Astrocyte (in vitro differentiated cells and primary cell): ENCODE results near the gene CDK14.

ENCODE experiments used
- EZH2 ChIP-seq: IDR thresholded peaks from 2 replicates; pipeline ENCODE4 v1.6.1; 2012; ENCODE audit warnings: mild to moderate bottlenecking, low read length, inconsistent platforms; ENCODE audit not compliant: insufficient read depth
- TF ChIP-seq, protein P1 (sequence below): IDR thresholded peaks from 2 replicates; pipeline ENCODE4 v1.5.1; 2011; ENCODE audit warnings: low read depth, mild to moderate bottlenecking, inconsistent platforms, low read length, moderate library complexity; ENCODE audit not compliant: insufficient read depth

DNA sequence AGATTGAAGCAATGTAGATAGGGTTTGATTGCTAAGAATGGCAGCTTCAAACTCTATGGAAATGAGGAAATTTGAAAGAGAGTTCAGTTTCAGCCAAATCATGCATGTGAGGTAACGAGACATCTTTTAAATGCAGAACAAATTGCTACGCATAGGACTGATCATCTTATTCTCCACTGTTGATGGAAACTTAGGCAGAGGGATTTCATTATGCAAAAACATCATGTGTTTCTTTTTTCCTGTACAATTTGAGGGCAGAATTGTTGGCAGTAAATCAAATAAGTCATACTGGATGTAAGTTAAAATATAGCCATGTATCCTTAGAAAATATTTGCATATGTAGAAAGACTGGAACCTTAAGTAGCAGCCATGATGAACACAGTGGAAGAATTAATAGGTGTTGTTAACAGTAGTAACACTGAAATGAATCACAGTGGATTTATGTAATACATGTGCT, 327.4 kb downstream of the CDK14 start:
- TF ChIP-seq, protein P1, sequence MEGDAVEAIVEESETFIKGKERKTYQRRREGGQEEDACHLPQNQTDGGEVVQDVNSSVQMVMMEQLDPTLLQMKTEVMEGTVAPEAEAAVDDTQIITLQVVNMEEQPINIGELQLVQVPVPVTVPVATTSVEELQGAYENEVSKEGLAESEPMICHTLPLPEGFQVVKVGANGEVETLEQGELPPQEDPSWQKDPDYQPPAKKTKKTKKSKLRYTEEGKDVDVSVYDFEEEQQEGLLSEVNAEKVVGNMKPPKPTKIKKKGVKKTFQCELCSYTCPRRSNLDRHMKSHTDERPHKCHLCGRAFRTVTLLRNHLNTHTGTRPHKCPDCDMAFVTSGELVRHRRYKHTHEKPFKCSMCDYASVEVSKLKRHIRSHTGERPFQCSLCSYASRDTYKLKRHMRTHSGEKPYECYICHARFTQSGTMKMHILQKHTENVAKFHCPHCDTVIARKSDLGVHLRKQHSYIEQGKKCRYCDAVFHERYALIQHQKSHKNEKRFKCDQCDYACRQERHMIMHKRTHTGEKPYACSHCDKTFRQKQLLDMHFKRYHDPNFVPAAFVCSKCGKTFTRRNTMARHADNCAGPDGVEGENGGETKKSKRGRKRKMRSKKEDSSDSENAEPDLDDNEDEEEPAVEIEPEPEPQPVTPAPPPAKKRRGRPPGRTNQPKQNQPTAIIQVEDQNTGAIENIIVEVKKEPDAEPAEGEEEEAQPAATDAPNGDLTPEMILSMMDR, result no peak
- no peak for TF ChIP-seq EZH2
